Measurements from ENCODE around the gene NR2F6.

GRCh38 chr19:17200408-17201079, 45.2 kb downstream of the NR2F6 start:
- TF ChIP-seq CTCF (IDR thresholded peaks at IDR 0.05), result no peak
- TF ChIP-seq POLR2A (IDR thresholded peaks at IDR 0.05), result no peak
